Measurements from ENCODE around the gene PCNX2. TPM values are rescaled to one million over a fixed set of nuclear protein-coding genes. Genes with fewer than 3 reads are reported as not detected.

Gene PCNX2
- total RNA-seq, 6 experiments from 2014 or later, result 9.9 to 15.6 (median 13.5) TPM

DNA sequence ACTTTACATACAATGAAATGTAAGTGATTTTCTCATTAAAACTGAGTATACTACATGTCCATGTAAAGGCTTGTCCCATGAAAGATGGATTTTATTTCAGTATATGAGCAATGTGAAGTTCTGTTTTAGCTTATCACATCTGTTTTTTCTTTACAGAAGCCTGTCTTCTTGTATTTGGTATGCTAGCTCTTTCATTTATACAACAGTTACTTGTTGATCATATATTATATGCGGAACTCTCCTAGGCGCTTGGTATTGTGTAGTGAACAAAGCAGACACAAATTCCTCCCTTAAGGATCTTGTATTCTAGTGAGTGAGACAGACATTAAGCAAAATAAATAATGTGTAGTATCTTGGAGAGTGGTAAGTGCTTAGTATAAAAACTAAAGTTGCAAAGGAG is 42.6 kb upstream of the PCNX2 start:
- H3K27me3 Mint-ChIP-seq (ENCODE audit: insufficient read depth), result no peaks in the 10 kb centered on the region; the same call in 1 of the 2 replicates
- no peak for DNase-seq
- H3K36me3 Mint-ChIP-seq (ENCODE audit: low read depth), result no peaks in the 10 kb centered on the region
- TF ChIP-seq, protein P1, sequence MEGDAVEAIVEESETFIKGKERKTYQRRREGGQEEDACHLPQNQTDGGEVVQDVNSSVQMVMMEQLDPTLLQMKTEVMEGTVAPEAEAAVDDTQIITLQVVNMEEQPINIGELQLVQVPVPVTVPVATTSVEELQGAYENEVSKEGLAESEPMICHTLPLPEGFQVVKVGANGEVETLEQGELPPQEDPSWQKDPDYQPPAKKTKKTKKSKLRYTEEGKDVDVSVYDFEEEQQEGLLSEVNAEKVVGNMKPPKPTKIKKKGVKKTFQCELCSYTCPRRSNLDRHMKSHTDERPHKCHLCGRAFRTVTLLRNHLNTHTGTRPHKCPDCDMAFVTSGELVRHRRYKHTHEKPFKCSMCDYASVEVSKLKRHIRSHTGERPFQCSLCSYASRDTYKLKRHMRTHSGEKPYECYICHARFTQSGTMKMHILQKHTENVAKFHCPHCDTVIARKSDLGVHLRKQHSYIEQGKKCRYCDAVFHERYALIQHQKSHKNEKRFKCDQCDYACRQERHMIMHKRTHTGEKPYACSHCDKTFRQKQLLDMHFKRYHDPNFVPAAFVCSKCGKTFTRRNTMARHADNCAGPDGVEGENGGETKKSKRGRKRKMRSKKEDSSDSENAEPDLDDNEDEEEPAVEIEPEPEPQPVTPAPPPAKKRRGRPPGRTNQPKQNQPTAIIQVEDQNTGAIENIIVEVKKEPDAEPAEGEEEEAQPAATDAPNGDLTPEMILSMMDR (IDR thresholded peaks at IDR 0.05), result no peak
- no peak overlapping the region for H3K27ac Mint-ChIP-seq
- H3K4me3 Mint-ChIP-seq, result no peak overlapping the region
- H3K4me1 Mint-ChIP-seq (ENCODE audit: low read depth), result no peaks in the 10 kb centered on the region
- no peaks in the 10 kb centered on the region for H3K9me3 Mint-ChIP-seq

DNA sequence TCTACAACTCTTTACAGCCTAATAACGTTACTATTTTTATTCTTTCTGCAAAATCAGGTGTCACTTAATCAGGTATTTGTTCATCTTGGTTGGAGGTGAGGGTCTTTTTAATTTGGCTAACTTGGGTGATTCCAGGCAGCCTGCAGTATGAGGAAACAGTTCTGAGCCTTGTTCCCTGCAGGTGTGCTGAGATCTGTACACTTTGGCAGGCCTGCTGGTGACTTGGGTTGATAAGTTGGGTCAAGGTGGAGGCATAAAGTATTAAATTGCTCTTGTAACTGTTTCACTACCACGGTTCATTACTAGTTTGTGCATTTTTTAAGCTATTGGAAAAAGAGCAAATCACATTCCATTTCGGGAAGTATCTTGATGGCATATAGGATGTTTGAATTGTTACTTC is 42.0 kb upstream of the PCNX2 start:
- Mint-ChIP-seq H3K4me1 (ENCODE audit: low read depth) (no peaks in the 10 kb centered on the region), H3K36me3 (ENCODE audit: low read depth) (no peaks in the 10 kb centered on the region), H3K4me3 (no peak overlapping the region), H3K27ac (no peak overlapping the region), H3K27me3 (ENCODE audit: insufficient read depth) (no peaks in the 10 kb centered on the region; the same call in 1 of the 2 replicates), H3K9me3 (no peaks in the 10 kb centered on the region)
- DNase-seq, result no peak
- TF ChIP-seq, protein P1 (IDR thresholded peaks at IDR 0.05), result no peak

DNA sequence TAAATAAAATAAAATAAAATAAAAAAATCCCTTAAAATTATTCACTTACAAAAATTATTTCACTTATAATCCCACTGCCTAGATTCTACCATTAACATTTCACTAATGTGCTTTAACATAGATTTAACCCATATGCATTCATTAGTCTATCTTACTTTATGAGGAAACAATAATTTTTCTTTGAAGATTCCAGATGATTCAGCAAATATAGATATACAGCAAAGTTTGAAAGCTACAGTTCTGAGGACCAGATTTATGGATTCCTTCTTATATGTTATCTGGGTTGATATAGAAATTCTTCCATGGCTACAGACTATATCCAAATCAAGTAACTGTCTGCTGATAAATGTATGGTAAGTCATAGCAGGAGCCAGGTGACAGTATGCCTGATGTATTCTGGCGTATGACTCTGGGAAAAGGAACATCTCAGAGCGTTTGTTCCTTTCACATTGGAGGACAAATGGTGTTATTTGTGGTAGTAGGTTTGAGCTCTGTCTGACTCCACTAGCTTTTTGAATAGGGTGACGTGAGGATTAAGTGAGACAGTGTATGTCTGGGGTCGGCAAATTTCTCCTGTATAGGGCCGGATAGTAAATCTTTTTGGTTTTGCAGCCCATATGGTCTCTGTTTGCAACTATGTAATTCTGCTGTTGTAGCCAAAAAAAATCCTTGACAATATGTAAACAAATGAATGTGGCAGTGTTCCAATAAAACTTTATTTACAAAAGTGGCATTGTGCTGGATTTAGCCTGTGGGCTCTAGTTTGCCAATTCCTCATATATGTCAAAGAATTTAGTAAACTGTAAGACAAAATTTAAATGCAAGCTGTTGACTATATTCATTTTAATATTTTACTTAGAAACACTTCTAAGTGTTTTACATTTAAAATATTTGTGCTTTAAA is 41.3 kb upstream of the PCNX2 start:
- no peaks in the 10 kb centered on the region for H3K36me3 Mint-ChIP-seq (ENCODE audit: low read depth)
- H3K4me1 Mint-ChIP-seq (ENCODE audit: low read depth), result no peaks in the 10 kb centered on the region
- TF ChIP-seq, protein P1 (IDR thresholded peaks at IDR 0.05), result no peak
- H3K27ac Mint-ChIP-seq, result no peak overlapping the region
- H3K9me3 Mint-ChIP-seq, result no peaks in the 10 kb centered on the region
- H3K27me3 Mint-ChIP-seq (ENCODE audit: insufficient read depth), result peaks cover 2% of the 10 kb centered on the region; the same call in 1 of the 2 replicates
- no peak for DNase-seq
- H3K4me3 Mint-ChIP-seq, result no peak overlapping the region

DNA sequence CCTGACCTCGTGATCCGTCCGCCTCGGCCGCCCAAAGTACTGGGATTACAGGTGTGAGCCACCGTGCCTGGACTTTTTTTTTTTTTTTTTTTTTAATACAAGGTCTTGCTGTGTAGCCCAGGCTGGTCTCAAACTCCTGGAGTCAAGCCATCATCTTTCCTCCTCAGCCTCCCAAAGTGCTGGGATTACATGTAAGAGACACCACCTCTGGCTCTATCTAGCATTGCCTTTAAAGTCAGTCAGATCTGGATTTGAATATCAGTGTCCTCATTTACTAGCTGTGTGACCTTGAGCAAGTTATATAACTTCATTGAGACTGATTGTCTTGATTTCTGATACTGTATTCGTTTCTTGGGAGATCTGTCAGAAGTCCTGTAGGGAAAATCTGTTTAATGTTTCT is 38.6 kb upstream of the PCNX2 start:
- Mint-ChIP-seq H3K4me1 (ENCODE audit: low read depth) (no peaks in the 10 kb centered on the region), H3K27me3 (ENCODE audit: insufficient read depth) (peaks cover 2% of the 10 kb centered on the region; the same call in 1 of the 2 replicates), H3K4me3 (no peak overlapping the region), H3K9me3 (no peaks in the 10 kb centered on the region), H3K27ac (no peak overlapping the region), H3K36me3 (ENCODE audit: low read depth) (no peaks in the 10 kb centered on the region)
- TF ChIP-seq, protein P1 (IDR thresholded peaks at IDR 0.05), result no peak
- DNase-seq, result no peak

DNA sequence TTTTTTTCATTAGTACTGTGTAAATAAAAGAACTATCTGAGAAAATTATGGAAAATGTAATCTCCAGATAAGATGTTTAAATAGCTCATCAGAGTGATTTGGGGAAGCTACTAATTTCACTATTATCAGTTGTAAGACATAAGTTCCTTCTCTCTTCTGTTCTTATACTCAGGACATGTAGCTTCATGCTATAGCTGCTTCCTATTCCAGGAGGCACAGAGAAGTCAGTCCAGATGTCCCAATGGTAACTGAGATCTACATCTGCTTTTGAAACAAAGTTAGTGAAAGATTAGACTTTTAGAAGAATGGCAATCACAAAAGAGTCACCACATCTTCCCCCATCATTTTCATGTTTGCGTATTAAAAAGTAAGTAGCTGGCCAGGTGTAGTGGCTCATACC is 37.6 kb upstream of the PCNX2 start:
- no peak for DNase-seq
- H3K9me3 Mint-ChIP-seq, result no peaks in the 10 kb centered on the region
- no peaks in the 10 kb centered on the region for H3K4me1 Mint-ChIP-seq (ENCODE audit: low read depth)
- H3K4me3 Mint-ChIP-seq, result no peak overlapping the region
- no peaks in the 10 kb centered on the region for H3K36me3 Mint-ChIP-seq (ENCODE audit: low read depth)
- H3K27ac Mint-ChIP-seq, result no peak overlapping the region
- TF ChIP-seq, protein P1 (IDR thresholded peaks at IDR 0.05), result no peak
- peaks cover 2% of the 10 kb centered on the region; the same call in 1 of the 2 replicates for H3K27me3 Mint-ChIP-seq (ENCODE audit: insufficient read depth)
